GM12878 (cell line): ENCODE measurements around the gene SKAP1.

Experiments
- PBX3 ChIP-seq: IDR thresholded peaks from 2 replicates; pipeline ENCODE4 v1.6.1; 2011; ENCODE audit warnings: mild to moderate bottlenecking, low read depth, low read length, moderate library complexity; ENCODE audit not compliant: insufficient replicate concordance
- PKNOX1 ChIP-seq: fragments of 450-650 bp; IDR thresholded peaks from 2 replicates; pipeline ENCODE4 v1.6.1; 2016; ENCODE audit warnings: mild to moderate bottlenecking
- POLR2AphosphoS5 ChIP-seq: IDR thresholded peaks from 2 replicates; pipeline ENCODE4 v1.6.1; 2011; ENCODE audit warnings: mild to moderate bottlenecking, low read length, inconsistent platforms
- TF ChIP-seq, protein P1 (sequence below), 3 experiments: IDR thresholded peaks in 2 of 3; conservative IDR thresholded peaks in 1 of 3; 2 replicates each; pipeline ENCODE4 v1.5.1; 2011; ENCODE audit warnings: low read depth in 3 of 3, low read length in 3 of 3, mild to moderate bottlenecking in 3 of 3, control low read depth in 2 of 3, moderate library complexity in 2 of 3, inconsistent platforms in 1 of 3, mixed read lengths in 1 of 3; ENCODE audit not compliant: control insufficient read depth in 2 of 3, insufficient read depth in 1 of 3; ENCODE audit errors: extremely low read depth in 1 of 3
- TF ChIP-seq, protein P2 (sequence below): fragments of 450-650 bp; IDR thresholded peaks from 2 replicates; pipeline ENCODE4 v1.6.1; 2016; ENCODE audit warnings: mild to moderate bottlenecking, moderate library complexity, borderline replicate concordance

- TF ChIP-seq, protein P1, sequence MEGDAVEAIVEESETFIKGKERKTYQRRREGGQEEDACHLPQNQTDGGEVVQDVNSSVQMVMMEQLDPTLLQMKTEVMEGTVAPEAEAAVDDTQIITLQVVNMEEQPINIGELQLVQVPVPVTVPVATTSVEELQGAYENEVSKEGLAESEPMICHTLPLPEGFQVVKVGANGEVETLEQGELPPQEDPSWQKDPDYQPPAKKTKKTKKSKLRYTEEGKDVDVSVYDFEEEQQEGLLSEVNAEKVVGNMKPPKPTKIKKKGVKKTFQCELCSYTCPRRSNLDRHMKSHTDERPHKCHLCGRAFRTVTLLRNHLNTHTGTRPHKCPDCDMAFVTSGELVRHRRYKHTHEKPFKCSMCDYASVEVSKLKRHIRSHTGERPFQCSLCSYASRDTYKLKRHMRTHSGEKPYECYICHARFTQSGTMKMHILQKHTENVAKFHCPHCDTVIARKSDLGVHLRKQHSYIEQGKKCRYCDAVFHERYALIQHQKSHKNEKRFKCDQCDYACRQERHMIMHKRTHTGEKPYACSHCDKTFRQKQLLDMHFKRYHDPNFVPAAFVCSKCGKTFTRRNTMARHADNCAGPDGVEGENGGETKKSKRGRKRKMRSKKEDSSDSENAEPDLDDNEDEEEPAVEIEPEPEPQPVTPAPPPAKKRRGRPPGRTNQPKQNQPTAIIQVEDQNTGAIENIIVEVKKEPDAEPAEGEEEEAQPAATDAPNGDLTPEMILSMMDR (IDR thresholded peaks at IDR 0.05 in 2 of 3, conservative IDR thresholded peaks at IDR 0.05 in 1 of 3; ENCODE audit: control insufficient read depth in 2 of 3, extremely low read depth in 1 of 3, insufficient read depth in 1 of 3, low read depth in 3 of 3, low read length in 3 of 3), result no peak
- TF ChIP-seq POLR2AphosphoS5 (peak; percentile 50; the same call in 1 of the 2 replicates), PBX3 (no peak), PKNOX1 (no peak)
- TF ChIP-seq, protein P2, sequence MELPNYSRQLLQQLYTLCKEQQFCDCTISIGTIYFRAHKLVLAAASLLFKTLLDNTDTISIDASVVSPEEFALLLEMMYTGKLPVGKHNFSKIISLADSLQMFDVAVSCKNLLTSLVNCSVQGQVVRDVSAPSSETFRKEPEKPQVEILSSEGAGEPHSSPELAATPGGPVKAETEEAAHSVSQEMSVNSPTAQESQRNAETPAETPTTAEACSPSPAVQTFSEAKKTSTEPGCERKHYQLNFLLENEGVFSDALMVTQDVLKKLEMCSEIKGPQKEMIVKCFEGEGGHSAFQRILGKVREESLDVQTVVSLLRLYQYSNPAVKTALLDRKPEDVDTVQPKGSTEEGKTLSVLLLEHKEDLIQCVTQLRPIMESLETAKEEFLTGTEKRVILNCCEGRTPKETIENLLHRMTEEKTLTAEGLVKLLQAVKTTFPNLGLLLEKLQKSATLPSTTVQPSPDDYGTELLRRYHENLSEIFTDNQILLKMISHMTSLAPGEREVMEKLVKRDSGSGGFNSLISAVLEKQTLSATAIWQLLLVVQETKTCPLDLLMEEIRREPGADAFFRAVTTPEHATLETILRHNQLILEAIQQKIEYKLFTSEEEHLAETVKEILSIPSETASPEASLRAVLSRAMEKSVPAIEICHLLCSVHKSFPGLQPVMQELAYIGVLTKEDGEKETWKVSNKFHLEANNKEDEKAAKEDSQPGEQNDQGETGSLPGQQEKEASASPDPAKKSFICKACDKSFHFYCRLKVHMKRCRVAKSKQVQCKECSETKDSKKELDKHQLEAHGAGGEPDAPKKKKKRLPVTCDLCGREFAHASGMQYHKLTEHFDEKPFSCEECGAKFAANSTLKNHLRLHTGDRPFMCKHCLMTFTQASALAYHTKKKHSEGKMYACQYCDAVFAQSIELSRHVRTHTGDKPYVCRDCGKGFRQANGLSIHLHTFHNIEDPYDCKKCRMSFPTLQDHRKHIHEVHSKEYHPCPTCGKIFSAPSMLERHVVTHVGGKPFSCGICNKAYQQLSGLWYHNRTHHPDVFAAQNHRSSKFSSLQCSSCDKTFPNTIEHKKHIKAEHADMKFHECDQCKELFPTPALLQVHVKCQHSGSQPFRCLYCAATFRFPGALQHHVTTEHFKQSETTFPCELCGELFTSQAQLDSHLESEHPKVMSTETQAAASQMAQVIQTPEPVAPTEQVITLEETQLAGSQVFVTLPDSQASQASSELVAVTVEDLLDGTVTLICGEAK, result no peak
Measured at GRCh38 chr17:48125829-48126531, 304.0 kb downstream of the SKAP1 start.
